ENCODE data around the gene XKR7. TPM values are rescaled to one million over a fixed set of nuclear protein-coding genes. Genes with fewer than 3 reads are reported as not detected.

XKR7 gene
- total RNA-seq, 1 donor from 2014 or later, result not detected

- Mint-ChIP-seq H3K4me1 (ENCODE audit: unreplicated experiment) (peaks cover 3% of the 10 kb centered on the region), H3K27ac (ENCODE audit: unreplicated experiment) (no peak overlapping the region), H3K27me3 (ENCODE audit: unreplicated experiment) (peaks cover 37% of the 10 kb centered on the region), H3K36me3 (ENCODE audit: unreplicated experiment) (no peaks in the 10 kb centered on the region), H3K9me3 (ENCODE audit: unreplicated experiment) (no peaks in the 10 kb centered on the region), H3K4me3 (ENCODE audit: unreplicated experiment) (no peak overlapping the region)
- no peak for DNase-seq (ENCODE audit: extremely low spot score, unreplicated experiment)
- TF ChIP-seq CTCF (IDR thresholded peaks at IDR 0.05), result no peak
These were observed 11.9 kb downstream of the XKR7 start for GRCh38 chr20:31979713-31980426.

GRCh38 chr20:31981784-31982183, 13.8 kb downstream of the XKR7 start:
- DNase-seq (ENCODE audit: extremely low spot score, unreplicated experiment), result no peak
- Mint-ChIP-seq H3K4me1 (ENCODE audit: unreplicated experiment) (no peaks in the 10 kb centered on the region), H3K27ac (ENCODE audit: unreplicated experiment) (no peak overlapping the region), H3K36me3 (ENCODE audit: unreplicated experiment) (no peaks in the 10 kb centered on the region), H3K27me3 (ENCODE audit: unreplicated experiment) (peaks cover 32% of the 10 kb centered on the region), H3K9me3 (ENCODE audit: unreplicated experiment) (no peaks in the 10 kb centered on the region), H3K4me3 (ENCODE audit: unreplicated experiment) (no peak overlapping the region)
- no peak for TF ChIP-seq CTCF (IDR thresholded peaks at IDR 0.05)

GRCh38 chr20:31984981-31985471, 17.1 kb downstream of the XKR7 start:
- H3K27me3 Mint-ChIP-seq (ENCODE audit: unreplicated experiment), result peaks cover 25% of the 10 kb centered on the region
- H3K4me1 Mint-ChIP-seq (ENCODE audit: unreplicated experiment), result no peaks in the 10 kb centered on the region
- no peak overlapping the region for H3K4me3 Mint-ChIP-seq (ENCODE audit: unreplicated experiment)
- H3K36me3 Mint-ChIP-seq (ENCODE audit: unreplicated experiment), result no peaks in the 10 kb centered on the region
- H3K9me3 Mint-ChIP-seq (ENCODE audit: unreplicated experiment), result no peaks in the 10 kb centered on the region
- DNase-seq (ENCODE audit: extremely low spot score, unreplicated experiment), result no peak
- H3K27ac Mint-ChIP-seq (ENCODE audit: unreplicated experiment), result no peak overlapping the region
- no peak for TF ChIP-seq CTCF (IDR thresholded peaks at IDR 0.05)

- no peaks in the 10 kb centered on the region for H3K36me3 Mint-ChIP-seq (ENCODE audit: unreplicated experiment)
- H3K9me3 Mint-ChIP-seq (ENCODE audit: unreplicated experiment), result no peaks in the 10 kb centered on the region
- no peak for DNase-seq (ENCODE audit: extremely low spot score, unreplicated experiment)
- no peak for TF ChIP-seq CTCF (IDR thresholded peaks at IDR 0.05)
- H3K27ac Mint-ChIP-seq (ENCODE audit: unreplicated experiment), result no peak overlapping the region
- H3K27me3 Mint-ChIP-seq (ENCODE audit: unreplicated experiment), result peaks cover 26% of the 10 kb centered on the region
- no peak overlapping the region for H3K4me3 Mint-ChIP-seq (ENCODE audit: unreplicated experiment)
- H3K4me1 Mint-ChIP-seq (ENCODE audit: unreplicated experiment), result no peaks in the 10 kb centered on the region
These were observed 19.8 kb downstream of the XKR7 start for GRCh38 chr20:31987744-31988143.

- Mint-ChIP-seq H3K27me3 (ENCODE audit: unreplicated experiment) (peaks cover 28% of the 10 kb centered on the region), H3K36me3 (ENCODE audit: unreplicated experiment) (no peaks in the 10 kb centered on the region), H3K9me3 (ENCODE audit: unreplicated experiment) (no peaks in the 10 kb centered on the region), H3K27ac (ENCODE audit: unreplicated experiment) (no peak overlapping the region), H3K4me1 (ENCODE audit: unreplicated experiment) (no peaks in the 10 kb centered on the region), H3K4me3 (ENCODE audit: unreplicated experiment) (no peak overlapping the region)
- no peak for TF ChIP-seq CTCF (IDR thresholded peaks at IDR 0.05)
- DNase-seq (ENCODE audit: extremely low spot score, unreplicated experiment), result no peak
These were observed 20.6 kb downstream of the XKR7 start for GRCh38 chr20:31988430-31989015.
